Vagina (tissue), 2 donors: ENCODE data around the gene ZNF765.

ENCODE experiments used
- POLR2A ChIP-seq, 2 donors: fragments of 450-650 bp; IDR thresholded peaks; one replicate each; pipeline ENCODE4 v1.6.1; 2017; ENCODE audit warnings: antibody characterized with exemption in 2 of 2, mild to moderate bottlenecking in 2 of 2, moderate library complexity in 2 of 2
- POLR2AphosphoS5 ChIP-seq, 2 donors: sonication (generic); formaldehyde crosslinking; IDR thresholded peaks; one replicate each; pipeline ENCODE4 v1.9.0; 2017; ENCODE audit warnings: antibody characterized with exemption in 2 of 2, mild to moderate bottlenecking in 2 of 2, low read depth in 1 of 2; ENCODE audit not compliant: insufficient read depth in 1 of 2
- TF ChIP-seq, protein P1 (sequence below), 3 experiments: fragments of 450-650 bp in 2 of 3; fragments of 200-600 bp in 1 of 3; sonication (generic) in 1 of 3; IDR thresholded peaks; one replicate each; pipeline ENCODE4 v1.5.1; 2017 to 2019; ENCODE audit warnings: antibody characterized with exemption in 3 of 3, mild to moderate bottlenecking in 2 of 3, moderate library complexity in 2 of 3

DNA sequence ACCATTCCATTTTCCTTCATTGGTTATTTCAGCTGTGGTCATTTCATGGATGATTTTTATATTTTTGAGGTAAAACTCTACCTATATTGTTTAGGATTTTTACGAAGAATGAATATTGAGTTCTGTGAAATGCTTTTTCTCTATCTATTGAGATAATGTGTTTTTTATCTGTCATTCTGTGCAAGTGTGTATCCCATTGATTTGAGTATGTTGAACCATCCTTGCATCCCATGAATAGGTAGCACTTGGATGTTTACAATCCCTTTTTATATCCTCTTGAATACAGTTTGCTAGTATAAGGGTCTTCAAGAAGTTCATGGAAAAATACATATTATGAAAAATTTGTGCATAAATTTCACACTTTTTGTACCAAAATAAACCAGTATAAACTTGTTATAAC lies 39.2 kb upstream of the ZNF765 start:
- TF ChIP-seq, protein P1, sequence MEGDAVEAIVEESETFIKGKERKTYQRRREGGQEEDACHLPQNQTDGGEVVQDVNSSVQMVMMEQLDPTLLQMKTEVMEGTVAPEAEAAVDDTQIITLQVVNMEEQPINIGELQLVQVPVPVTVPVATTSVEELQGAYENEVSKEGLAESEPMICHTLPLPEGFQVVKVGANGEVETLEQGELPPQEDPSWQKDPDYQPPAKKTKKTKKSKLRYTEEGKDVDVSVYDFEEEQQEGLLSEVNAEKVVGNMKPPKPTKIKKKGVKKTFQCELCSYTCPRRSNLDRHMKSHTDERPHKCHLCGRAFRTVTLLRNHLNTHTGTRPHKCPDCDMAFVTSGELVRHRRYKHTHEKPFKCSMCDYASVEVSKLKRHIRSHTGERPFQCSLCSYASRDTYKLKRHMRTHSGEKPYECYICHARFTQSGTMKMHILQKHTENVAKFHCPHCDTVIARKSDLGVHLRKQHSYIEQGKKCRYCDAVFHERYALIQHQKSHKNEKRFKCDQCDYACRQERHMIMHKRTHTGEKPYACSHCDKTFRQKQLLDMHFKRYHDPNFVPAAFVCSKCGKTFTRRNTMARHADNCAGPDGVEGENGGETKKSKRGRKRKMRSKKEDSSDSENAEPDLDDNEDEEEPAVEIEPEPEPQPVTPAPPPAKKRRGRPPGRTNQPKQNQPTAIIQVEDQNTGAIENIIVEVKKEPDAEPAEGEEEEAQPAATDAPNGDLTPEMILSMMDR (IDR thresholded peaks at IDR 0.05) = no peak
- no peak for TF ChIP-seq POLR2AphosphoS5 (IDR thresholded peaks at IDR 0.05; ENCODE audit: insufficient read depth in 1 of 2, low read depth in 1 of 2)
- no peak for TF ChIP-seq POLR2A (IDR thresholded peaks at IDR 0.05)
